Naive B cell (primary cell): ENCODE measurements around the gene BTK. TPM values are rescaled to one million over a fixed set of nuclear protein-coding genes. Genes with fewer than 3 reads are reported as not detected.
"Not testable (repeated sequence)": the region's sequence is repeated elsewhere in the genome, so short reads cannot be mapped to it uniquely, and the experiment has no call there.

Experiments
- ATAC-seq, 2 donors: fragments of 150-1000 bp; cut with Tn5 transposase; 2 replicates each; pipeline ENCODE4 v1.10.0; 2021; ENCODE audit warnings: low read depth in 2 of 2, mild to moderate bottlenecking in 2 of 2, moderate library complexity in 2 of 2
- DNase-seq: peaks from one replicate; pipeline ENCODE4 v3.0.0; 2022
- H3K27ac Mint-ChIP-seq, 6 donors: one replicate each; pipeline ENCODE4 v1.8.0; 2020 to 2022; ENCODE audit warnings: mild to moderate bottlenecking in 6 of 6, mixed read lengths in 6 of 6, moderate library complexity in 5 of 6, inconsistent platforms in 2 of 6
- H3K27me3 Mint-ChIP-seq, 3 donors: one replicate each; pipeline ENCODE4 v1.8.0; 2021 to 2022; ENCODE audit warnings: mixed read lengths in 3 of 3, mild to moderate bottlenecking in 1 of 3
- H3K36me3 Mint-ChIP-seq, 2 donors: one replicate each; pipeline ENCODE4 v1.8.0; 2020 to 2022; ENCODE audit warnings: mixed read lengths in 2 of 2, inconsistent platforms in 1 of 2, mild to moderate bottlenecking in 1 of 2
- H3K4me1 Mint-ChIP-seq, 3 donors: one replicate each; pipeline ENCODE4 v1.8.0; 2020 to 2022; ENCODE audit warnings: mixed read lengths in 3 of 3, inconsistent platforms in 1 of 3, mild to moderate bottlenecking in 1 of 3, moderate library complexity in 1 of 3
- H3K4me3 Mint-ChIP-seq, 8 donors: one replicate each; pipeline ENCODE4 v1.8.0; 2020 to 2022; ENCODE audit warnings: mild to moderate bottlenecking in 8 of 8, mixed read lengths in 8 of 8, moderate library complexity in 8 of 8, inconsistent platforms in 2 of 8
- H3K9me3 Mint-ChIP-seq, 7 donors: one replicate each; pipeline ENCODE4 v1.8.0; 2020 to 2022; ENCODE audit warnings: mixed read lengths in 7 of 7, mild to moderate bottlenecking in 5 of 7, inconsistent platforms in 2 of 7, moderate library complexity in 1 of 7
- polyA plus RNA-seq, 6 donors: library from polyadenylated mRNA; unstranded; fragments of 300-500 nt; fragmentation: Illumina TruSeq; gene quantifications; one replicate each; pipeline ENCODE4 v1.2.3, GENCODE V29; 2021; ENCODE audit warnings: low read depth in 6 of 6

The BTK gene
- polyA plus RNA-seq, 6 donors from 2014 or later, result 110 to 189 (median 162) TPM

DNA sequence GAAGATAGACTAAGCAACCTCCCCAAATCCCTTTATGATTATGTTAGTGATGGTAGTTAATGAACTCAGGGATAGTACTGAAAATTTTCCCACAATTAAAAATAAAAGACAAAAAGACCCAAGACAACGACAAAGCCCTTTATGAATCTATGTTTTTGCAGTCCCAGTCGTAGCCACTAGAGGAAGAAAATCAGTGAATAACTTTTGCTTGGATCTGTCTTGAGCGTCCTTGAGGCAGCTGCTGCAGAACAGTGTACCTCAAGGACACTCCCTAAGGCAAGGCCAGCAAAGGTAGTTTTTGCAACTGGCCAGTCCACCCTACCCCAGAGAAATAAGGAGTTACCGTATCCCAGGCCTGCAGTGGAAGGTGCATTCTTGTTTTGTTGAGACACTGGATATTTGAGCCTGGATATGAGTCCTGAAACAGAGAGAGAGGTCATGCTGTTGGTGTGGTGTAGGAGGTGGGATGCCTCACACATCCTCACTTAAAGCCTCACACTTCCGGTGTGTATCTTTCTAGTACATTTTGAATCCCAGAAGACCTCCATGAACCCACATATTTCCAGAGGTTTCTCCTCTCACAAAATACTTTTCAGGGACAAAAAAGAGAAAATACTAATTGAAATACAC is 28.7 kb downstream of the BTK start:
- Mint-ChIP-seq H3K36me3 (peaks cover 7 to 13% of the 10 kb centered on the region in 2 donors), H3K4me3 (peak overlapping the region in 1 of 8 donors; percentile 51), H3K27me3 (no peaks in the 10 kb centered on the region), H3K9me3 (peaks cover 0 to 2% (median 0%) of the 10 kb centered on the region in 7 donors), H3K4me1 (peaks cover 14 to 33% (median 22%) of the 10 kb centered on the region in 3 donors), H3K27ac (peak overlapping the region in 4 of 6 donors; percentile 35 to 77 (median 66))
- ATAC-seq, result peak in 1 of 2 donors; percentile 25
- DNase-seq, result no peak

DNA sequence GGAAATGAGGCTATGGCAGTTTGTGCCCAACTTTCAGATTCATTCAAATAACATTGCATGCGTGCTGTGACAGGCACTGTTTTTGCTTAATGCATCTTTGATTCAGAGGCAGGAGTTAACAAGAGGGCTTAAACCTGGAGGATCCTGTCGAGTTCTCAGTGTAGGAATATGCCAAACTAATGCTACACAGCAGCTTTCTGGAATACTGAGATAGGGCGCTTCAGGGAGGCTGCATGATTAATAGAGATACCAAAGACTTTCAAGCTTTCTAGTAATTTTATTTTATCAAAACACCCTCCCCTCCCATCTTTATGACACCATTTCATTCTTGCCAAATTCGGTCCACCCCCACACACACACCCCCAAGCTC is 36.8 kb downstream of the BTK start:
- ATAC-seq (no peak), DNase-seq (no peak)
- Mint-ChIP-seq H3K36me3 (peaks cover 0 to 2% of the 10 kb centered on the region in 2 donors), H3K27ac (peak overlapping the region in 5 of 6 donors; percentile 82 to 97 (median 96)), H3K4me3 (peak overlapping the region; percentile 85 to 98 (median 94)), H3K9me3 (peaks cover 0 to 2% (median 0%) of the 10 kb centered on the region in 7 donors), H3K4me1 (peaks cover 3 to 26% (median 9%) of the 10 kb centered on the region in 3 donors), H3K27me3 (no peaks in the 10 kb centered on the region)

DNA sequence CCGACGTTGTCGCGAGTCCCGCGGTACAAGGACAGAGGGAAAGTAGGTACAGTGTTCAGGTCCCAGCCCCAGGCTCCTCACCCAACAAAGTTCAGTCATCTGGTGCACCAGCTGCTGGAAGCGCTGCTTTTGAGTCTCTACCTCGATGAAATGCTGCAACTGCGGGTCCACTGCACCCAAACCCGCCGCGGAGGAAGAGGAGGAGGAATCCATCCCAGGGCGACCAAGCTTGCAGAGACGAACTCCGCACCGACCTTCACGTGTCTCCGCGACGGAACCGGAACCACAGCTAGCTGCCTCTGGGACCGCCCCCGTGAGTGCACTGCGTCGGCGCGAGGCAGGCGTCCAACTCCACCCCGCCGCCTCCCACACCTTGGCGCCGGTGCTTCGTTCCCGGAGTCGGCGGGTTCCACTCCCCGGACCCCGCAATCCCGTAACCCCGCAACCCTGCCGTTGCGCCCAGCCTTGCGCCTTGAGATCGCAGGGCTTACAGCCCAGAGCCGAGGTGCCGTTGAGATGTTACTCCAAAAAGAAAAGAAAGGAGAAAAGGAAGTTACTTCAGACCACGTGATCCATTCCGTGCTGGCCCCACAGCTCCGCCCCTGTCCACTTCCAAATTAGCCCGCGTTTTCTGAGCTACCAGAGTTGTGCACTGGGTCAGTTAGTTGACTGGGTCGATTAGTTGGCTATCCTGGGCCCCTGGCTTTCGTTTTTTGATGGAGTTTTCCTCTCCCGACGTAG is 37.4 kb downstream of the BTK start, which contains the start of gene TIMM8A:
TSS of gene TIMM8A (minus strand) at position 291 of the 741 bp plus-strand sequence. CDS start at position 213, 78 bp downstream.
- H3K4me3 Mint-ChIP-seq, result peak within 1 kb of the TSS; percentile 85 to 98 (median 94)
- peaks cover 0 to 8% of the 10 kb centered on the region in 2 donors for H3K36me3 Mint-ChIP-seq
- peak; percentile 100 for ATAC-seq
- peaks cover 4 to 28% (median 12%) of the 10 kb centered on the region in 3 donors for H3K4me1 Mint-ChIP-seq
- H3K27ac Mint-ChIP-seq, result peak within 1 kb of the TSS; percentile 82 to 97 (median 96)
- H3K9me3 Mint-ChIP-seq, result peaks cover 0 to 3% (median 0%) of the 10 kb centered on the region in 7 donors
- peak; percentile 79 for DNase-seq
- H3K27me3 Mint-ChIP-seq, result no peaks in the 10 kb centered on the region

DNA sequence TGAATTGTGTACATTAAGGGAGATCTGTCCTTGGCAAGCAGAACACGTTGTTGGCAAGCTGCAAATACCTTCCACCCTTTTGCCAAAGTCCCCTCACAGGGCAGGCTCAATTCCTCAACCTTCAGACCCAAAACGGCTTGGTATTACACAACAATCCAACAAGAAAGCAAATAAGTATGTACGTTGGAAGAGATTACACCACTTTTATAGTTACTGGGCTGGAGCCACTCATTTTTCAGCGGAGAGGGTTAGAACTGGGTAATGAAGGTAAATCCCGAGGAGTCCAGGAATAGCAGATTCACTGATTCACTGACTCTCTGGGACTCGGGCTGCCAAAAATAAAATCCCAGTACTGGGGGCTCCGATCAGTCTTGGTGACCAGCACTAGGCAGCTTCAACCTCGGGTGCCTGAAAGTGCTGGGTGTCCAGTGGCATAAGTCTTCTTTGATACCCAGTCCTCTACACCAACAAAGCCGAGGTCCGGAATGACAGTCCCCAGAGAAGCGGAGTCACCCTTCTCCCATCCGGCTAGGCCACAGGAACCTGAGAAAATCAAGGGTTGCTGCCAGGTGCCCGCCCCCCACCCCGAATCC is 38.0 kb downstream of the BTK start:
- Mint-ChIP-seq H3K4me1 (peaks cover 4 to 28% (median 12%) of the 10 kb centered on the region in 3 donors), H3K4me3 (peak overlapping the region; percentile 85 to 98 (median 94)), H3K36me3 (peaks cover 0 to 8% of the 10 kb centered on the region in 2 donors), H3K27ac (peak overlapping the region in 5 of 6 donors; percentile 82 to 97 (median 96)), H3K9me3 (peaks cover 0 to 3% (median 0%) of the 10 kb centered on the region in 7 donors), H3K27me3 (no peaks in the 10 kb centered on the region)
- ATAC-seq (no peak), DNase-seq (no peak)

DNA sequence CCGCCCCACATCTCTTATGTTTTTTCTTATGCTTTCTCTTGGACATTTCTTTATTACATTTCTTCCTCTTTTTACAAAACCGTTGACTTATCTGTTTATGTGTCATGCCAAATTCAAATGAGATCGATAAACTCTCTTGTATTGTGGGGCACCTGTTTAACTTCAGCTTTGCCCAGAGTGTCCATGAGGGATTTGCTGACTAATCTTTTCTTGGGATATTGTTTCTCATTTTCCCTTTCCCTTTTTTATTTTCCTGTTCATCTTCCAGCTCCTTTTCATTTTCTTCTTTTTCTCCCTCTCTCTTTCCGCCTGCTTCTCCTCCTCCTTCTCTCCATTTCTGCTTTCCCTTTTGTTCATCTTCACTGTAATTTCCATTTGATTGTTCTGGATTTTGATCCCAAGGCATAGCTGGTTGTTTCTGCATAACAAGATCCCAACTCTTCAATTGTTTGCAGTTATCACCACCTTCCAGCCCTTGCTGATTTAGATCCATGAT is 48.2 kb downstream of the BTK start:
- ATAC-seq, result no peak
- Mint-ChIP-seq H3K36me3 (no peaks in the 10 kb centered on the region), H3K9me3 (peaks cover 0 to 14% (median 0%) of the 10 kb centered on the region in 7 donors), H3K27me3 (no peaks in the 10 kb centered on the region), H3K4me1 (peaks cover 0 to 5% (median 3%) of the 10 kb centered on the region in 3 donors), H3K4me3 (no peak overlapping the region), H3K27ac (peak overlapping the region in 1 of 6 donors; percentile 84)
- DNase-seq, result no peak

DNA sequence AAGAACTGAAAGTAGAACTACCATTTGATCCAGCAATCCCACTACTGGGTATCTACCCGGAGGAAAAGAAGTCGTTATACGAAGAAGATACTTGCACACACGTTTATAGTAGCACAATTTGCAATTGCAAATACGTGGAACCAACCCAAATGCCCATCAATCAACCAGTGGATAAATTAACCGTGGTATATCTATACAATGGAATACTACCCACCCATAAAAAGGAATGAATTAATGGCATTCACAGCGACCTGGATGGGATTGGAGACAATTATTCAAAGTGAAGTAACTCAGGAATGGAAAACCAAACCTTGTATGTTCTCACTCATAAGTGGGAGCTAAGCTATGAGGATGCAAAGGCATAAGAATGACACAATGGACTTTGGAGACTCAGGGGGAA is 51.7 kb downstream of the BTK start:
- H3K4me3 Mint-ChIP-seq, H3K27ac Mint-ChIP-seq, ATAC-seq, H3K36me3 Mint-ChIP-seq, H3K27me3 Mint-ChIP-seq, H3K4me1 Mint-ChIP-seq, DNase-seq: not testable (repeated sequence)
- peaks cover 0 to 19% (median 0%) of the 10 kb centered on the region in 7 donors for H3K9me3 Mint-ChIP-seq

DNA sequence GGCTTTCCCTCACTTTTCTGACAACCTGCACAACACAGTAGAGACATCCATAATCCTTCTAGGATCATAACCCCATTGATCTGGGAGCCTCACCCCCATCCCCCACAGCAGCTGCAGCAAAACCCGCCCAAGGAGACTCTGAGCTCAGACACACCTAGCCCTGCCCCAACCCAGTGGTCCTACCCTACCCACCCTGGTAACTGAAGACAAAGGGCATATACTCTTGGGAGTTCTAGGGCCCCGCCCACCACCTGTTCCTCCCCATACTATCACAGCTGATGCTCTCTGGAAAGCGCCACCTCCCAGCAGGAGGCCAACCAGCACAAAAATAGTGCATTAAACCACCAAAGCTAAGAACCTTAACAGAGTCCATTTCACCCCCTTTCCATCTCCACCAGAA is 59.4 kb downstream of the BTK start:
- not testable (repeated sequence) for H3K27me3 Mint-ChIP-seq, H3K36me3 Mint-ChIP-seq, H3K9me3 Mint-ChIP-seq, ATAC-seq, DNase-seq
- Mint-ChIP-seq H3K4me3 (peak overlapping the region in 1 of 8 donors; percentile 51), H3K4me1 (peaks cover 11 to 21% (median 16%) of the 10 kb centered on the region in 3 donors), H3K27ac (peak overlapping the region in 2 of 6 donors; percentile 33 to 69)

DNA sequence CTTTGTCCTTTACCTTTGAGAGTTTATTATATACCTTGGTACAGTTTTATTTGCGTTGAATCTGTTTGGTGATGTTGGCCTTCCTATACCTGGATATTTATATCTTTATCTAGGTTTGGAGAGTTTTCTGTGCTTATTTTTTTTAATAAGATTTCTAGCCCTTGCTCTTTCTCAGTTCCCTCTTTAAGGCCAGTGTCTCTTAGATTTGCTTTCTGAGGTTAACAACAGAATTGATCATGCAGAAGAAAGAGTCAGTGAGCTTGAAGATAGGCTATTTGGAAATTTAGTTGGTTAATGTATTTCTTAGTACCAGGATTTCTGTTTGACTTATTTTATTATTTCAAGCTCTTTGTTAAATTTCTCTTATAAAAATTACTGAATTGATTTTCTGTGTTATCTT is 82.2 kb downstream of the BTK start:
- H3K27me3 Mint-ChIP-seq, result no peaks in the 10 kb centered on the region
- H3K27ac Mint-ChIP-seq, result peak overlapping the region in 2 of 6 donors; percentile 30 to 59
- peaks cover 0 to 5% (median 0%) of the 10 kb centered on the region in 7 donors for H3K9me3 Mint-ChIP-seq
- H3K4me1 Mint-ChIP-seq, result peaks cover 11 to 24% (median 12%) of the 10 kb centered on the region in 3 donors
- ATAC-seq, result peak; percentile 51 to 60
- no peaks in the 10 kb centered on the region for H3K36me3 Mint-ChIP-seq
- DNase-seq, result peak; percentile 12
- H3K4me3 Mint-ChIP-seq, result peak overlapping the region in 6 of 8 donors; percentile 40 to 84 (median 48)

Other genes with a start within 250 kb of the BTK start
- gene DRP2, start 166.4 kb downstream of the BTK start, polyA plus RNA-seq, result not detected
- not detected for gene TAF7L, start 94.9 kb downstream of the BTK start, polyA plus RNA-seq
- 10 to 100 TPM in 4 of 6 donors, 1 to 10 TPM in 2; 7.7 to 17.9 (median 12.7) TPM for gene TIMM8A, start 37.4 kb downstream of the BTK start, polyA plus RNA-seq
- 1,000 to 10,000 TPM; 1,439 to 2,390 (median 1,883) TPM for gene RPL36A, start 4.8 kb upstream of the BTK start, polyA plus RNA-seq
- gene GLA, start 21.7 kb upstream of the BTK start, polyA plus RNA-seq, result 10 to 100 TPM; 15.4 to 28.8 (median 24.9) TPM
- gene HNRNPH2, start 22.0 kb upstream of the BTK start, polyA plus RNA-seq, result 100 to 1,000 TPM in 5 of 6 donors, 10 to 100 TPM in 1; 78.2 to 162 (median 109) TPM
- 1 to 10 TPM in 3 of 6 donors, under 1 TPM in 3; 0.27 to 3.5 (median 1.7) TPM for gene ARMCX4, start 99.3 kb upstream of the BTK start, polyA plus RNA-seq
- 1 to 10 TPM in 1 of 6 donors, under 1 TPM in 4, not detected in 1; 0.12 to 1.1 (median 0.25) TPM for gene ARMCX1, start 164.4 kb upstream of the BTK start, polyA plus RNA-seq
- 10 to 100 TPM; 29.4 to 58.0 (median 53.3) TPM for gene ARMCX6, start 231.8 kb upstream of the BTK start, polyA plus RNA-seq
- 10 to 100 TPM; 16.3 to 28.0 (median 21.0) TPM for gene ARMCX3, start 237.0 kb upstream of the BTK start, polyA plus RNA-seq